ENCODE measurements around the gene SOCS1.

DNA sequence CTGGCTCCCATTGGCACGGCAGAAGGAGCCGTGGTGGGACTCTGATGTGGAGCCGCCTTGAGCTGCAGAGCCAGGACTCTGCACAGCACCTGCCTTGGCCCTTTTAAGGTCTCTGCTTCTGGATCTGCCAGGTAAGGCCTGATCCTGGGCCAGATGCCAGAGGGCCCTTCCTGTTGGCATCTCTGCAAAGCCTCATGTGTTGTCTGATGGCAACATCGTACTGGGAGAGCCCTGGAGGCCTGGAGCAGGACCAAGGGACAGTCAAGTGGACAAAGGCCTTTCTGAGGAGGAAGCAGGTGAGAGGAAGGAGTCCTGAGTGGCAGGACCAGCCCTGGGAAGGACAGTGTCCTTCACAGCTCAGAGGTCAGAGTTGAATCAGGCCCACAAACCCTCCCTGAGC is 26.1 kb downstream of the SOCS1 start:
- no peak for TF ChIP-seq CTCF (IDR thresholded peaks at IDR 0.05; ENCODE audit: low read depth, low read length, poor library complexity, severe bottlenecking)
- no peak for TF ChIP-seq EZH2phosphoT487 (IDR thresholded peaks at IDR 0.05; ENCODE audit: borderline replicate concordance, low read length)
